Head of caudate nucleus (tissue), 42 donors: Measurements from ENCODE around the gene GARIN1A.
A peak's percentile ranks its signal among the peaks of the same experiment; 100 is the strongest.
"Not testable (repeated sequence)": the region's sequence is repeated elsewhere in the genome, so short reads cannot be mapped to it uniquely, and the experiment has no call there.

Source experiments
- DNase-seq, 42 donors: peaks; one replicate each; pipeline versions ENCODE4 v3.0.0 to v3.0.0-alpha.2; 2020 to 2021; ENCODE audit warnings: mixed read lengths in 7 of 42
- intact Hi-C: fragments of 100-400 bp; cut with DNase I; formaldehyde crosslinking; loops from one replicate; pipeline ENCODE4 v1.15.0; 2022

Gene GARIN1A

DNA sequence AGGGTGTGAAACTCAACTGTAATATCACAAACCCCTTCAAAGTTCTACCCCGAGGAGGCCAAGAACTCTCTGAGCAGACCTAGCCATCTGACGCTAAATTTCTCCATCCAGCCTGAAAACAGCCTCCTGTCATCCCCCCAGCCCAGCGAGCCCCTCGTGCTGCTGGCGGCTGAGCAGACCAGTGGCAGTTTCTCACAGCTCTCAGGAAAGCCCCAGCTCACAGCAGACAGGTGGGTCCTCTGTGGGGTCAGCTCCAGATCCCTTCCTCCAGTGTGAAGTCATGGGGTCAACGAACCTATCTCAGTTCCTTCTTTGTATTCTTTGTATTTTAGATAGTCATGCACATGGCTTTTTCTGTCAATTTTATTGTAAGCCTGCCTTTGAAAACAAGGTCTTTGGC, 7.8 kb downstream of the GARIN1A start:
- peak in 1 of 42 donors; percentile 5 for DNase-seq
- intact Hi-C loops = no loop called here

DNA sequence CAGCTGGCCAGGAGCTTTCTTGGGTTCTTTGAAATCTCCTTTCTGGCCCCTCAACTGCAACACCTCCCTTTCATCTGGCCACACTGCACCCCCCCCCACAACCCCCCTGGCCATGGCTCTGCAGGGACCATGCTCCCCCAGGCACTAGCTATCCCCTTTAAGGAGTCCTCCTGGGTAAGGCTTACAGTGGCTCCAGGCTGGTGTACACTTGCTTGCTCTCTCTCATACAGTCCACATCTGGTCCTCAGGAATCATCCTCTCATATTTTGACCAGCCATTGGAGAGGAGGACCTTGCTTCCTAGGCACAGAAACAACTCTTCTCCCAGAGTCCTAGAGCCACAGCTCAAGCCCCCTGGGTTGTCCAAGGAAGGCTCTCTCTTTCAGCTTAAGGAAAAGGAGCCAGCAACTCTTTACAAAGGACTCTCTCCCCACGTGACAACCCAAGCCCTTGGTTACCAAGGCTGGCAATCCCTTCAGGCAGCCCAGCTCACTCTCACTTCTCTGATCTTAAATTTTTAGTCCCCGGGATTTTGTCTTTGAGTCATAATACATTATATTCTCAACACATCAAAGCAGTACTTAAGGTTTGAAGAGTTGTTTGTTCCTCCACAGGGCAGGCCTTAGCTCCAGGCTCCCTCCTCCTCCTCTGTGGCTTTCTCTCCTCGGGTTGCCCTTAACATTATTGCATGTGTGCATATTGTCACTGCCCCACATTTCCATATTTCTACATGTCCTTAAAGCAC, 9.9 kb downstream of the GARIN1A start:
- intact Hi-C loops = no loop called here
- DNase-seq = peak in 4 of 42 donors; percentile 3 to 38 (median 14)

DNA sequence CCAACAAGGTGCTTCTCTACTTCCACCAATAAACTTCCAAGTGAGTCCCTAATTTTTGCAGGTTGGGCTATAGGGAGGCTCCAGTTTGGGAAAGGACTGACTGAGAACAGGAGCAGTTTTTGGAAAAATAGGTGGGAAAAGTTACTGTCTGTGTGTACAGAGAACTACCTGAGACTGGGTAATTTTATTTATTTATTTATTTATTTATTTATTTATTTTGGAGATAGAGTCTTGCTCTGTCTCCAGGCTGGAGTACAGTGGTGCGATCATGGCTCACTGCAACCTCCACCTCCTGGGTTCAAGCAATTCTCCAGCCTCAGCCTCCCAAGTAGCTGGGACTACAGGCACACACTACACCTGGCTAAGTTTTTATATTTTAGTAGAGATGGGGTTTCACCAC, 11.2 kb downstream of the GARIN1A start:
- DNase-seq, intact Hi-C loops: not testable (repeated sequence)

DNA sequence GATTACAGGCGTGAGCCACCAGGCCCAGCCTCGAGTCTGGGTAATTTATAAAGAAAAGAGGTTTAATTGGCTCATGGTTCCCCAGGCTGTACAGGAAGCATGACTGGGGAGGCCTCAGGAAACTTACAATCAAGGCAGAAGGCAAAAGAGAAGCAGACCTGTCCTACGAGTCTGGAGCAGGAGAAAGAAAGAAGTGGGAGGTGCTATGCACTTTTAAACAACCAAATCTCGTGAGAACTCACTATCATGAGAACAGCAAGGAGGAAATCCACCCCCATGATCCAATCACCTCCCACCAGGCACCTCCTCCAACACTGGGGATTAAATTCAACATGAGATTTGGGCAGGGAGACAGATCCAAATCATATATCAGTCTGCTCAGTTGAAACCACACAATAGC, 11.6 kb downstream of the GARIN1A start:
- intact Hi-C loops, DNase-seq: not testable (repeated sequence)

DNA sequence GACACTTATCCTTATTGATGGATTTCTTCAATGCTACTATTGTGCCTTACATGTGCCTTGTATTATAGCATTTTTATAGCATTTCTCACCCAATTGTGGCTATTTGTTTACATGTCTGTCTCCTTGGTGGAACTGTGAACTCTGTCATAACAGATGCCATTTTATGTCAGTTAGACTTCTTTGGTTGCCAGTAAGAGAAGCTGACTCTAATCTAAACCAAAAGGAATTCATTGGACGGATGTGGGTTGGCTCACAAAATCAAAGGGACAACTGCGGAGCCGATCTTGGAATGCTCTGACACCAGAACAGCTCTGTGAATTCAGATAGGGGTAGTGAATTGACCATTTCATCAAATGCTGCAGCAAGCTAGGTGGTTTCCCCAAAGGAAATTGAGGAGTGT, 15.0 kb downstream of the GARIN1A start:
- no peak for DNase-seq
- intact Hi-C loops = no loop called here

DNA sequence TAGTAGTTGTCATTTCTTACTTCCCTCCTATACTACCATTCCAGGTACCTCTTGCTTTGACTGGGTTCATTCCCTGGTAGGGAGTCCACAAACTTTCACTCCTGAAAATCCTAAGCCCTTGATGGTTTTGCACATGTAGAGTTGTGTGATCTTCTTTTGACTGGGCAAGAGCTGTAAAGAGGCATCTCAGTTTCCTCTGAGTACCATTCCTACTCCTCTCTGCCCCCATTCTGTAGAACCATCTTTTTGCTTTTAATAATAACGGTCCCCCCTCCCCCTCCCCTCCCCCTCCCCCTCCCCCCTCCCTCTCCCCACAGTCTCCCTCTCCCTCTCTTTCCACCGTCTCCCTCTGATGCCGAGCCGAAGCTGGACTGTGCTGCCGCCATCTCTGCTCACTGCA, 16.4 kb downstream of the GARIN1A start:
- no peak for DNase-seq
- intact Hi-C loops = no loop called here

DNA sequence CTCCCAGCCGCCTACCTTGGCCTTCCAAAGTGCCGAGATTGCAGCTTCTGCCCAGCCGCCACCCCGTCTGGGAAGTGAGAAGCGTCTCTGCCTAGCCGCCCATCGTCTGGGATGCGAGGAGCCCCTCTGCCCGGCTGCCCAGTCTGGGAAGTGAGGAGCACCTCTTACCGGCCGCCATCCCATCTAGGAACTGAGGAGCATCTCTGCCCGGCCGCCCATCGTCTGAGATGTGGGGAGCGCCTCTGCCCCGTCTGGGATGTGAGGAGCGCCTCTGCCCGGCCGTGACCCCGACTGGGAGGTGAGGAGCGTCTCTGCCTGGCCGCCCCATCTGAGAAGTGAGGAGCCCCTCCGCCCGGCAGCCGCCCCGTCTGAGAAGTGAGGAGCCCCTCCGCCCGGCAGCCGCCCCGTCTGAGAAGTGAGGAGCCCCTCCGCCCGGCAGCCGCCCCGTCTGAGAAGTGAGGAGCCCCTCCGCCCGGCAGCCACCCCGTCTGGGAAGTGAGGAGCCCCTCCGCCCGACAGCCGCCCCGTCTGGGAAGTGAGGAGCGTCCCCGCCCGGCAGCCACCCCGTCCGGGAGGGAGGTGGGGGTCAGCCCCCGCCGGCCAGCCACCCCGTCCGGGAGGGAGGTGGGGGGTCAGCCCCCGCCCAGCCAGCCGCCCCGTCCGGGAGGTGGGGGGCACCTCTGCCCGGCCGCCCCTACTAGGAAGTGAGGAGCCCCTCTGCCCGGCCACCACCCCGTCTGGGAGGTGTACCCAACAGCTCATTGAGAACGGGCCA, 17.3 kb downstream of the GARIN1A start:
- intact Hi-C loops, DNase-seq: not testable (repeated sequence)

DNA sequence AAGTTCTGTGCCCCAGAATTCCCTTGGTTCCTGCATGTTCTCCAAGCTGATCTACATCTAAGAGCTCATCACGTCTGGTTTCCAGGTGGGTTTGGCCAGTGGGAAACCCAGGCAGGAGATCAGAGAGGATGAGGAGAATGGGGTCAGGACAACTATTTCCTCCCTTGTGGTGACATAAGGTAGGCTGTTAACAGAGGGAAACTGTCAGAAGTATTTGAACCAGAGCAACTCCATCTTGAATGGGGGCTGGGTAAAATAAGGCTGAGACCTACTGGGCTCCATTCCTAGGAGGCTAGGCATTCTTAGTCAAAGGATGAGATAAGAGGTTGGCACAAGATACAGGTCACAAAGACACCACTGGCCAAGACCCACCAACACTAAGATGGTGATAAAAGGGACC, 19.1 kb downstream of the GARIN1A start:
- no peak for DNase-seq
- intact Hi-C loops = no loop called here

DNA sequence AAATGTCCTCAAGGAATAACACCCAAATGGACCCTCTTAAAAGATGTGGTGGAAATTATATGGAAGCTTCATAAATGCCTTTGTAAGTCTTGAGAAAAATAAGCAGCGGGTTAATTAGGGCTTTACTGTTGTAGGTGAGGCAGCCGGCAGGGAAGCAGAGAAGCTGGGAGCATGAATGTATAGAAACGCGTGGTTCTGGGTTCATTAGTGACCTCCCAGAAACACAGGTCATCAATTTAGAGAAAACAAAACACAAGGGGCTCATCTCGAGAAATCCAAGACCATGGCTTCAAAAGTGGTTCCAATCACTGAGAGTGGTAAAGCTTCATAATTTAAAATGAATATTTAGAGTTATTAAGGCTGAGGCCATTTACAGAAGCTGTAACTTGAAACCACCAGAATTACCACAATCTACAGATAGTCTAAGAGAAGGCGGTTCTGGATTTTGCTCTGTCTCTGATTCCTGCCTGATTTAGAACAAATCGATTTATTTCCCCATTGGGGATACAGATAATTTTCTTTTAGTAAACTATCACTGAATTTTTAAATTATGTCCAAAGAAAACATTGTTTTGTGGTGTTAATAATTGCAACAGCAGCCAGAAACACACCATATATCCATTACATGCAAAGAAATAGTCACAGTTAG, 20.7 kb downstream of the GARIN1A start:
- intact Hi-C loops = no loop called here
- DNase-seq = no peak

DNA sequence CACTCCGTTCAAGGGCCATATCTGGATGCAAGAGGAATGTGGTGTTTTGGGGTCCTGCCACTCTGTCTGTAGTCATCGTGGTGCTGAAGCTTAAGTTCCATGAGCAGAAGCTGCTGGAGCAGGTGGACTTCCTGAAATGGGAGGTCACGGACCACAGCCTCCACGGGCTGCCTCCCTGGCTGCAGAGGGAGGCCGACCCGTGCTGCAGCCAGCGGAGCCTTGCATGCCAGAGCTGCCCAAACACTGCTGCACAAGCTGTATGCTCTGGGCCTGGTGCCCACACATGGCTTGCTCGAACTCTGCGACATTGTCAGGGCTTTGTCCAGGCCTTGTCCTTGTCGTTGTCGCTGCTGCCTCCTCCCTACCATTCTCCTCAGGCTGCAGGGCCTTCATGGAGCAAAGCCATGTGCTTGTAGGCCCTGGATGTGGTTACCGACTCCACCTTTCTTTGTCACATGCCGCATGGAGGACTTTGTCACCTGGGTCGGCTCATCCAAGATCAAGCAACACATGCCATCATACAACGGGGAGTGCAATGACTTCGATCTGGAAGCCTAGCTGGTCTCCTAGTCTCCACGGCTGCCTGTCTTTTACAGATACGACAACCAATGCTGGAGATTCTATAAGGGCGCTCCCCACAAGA, 21.4 kb downstream of the GARIN1A start:
- DNase-seq = no peak
- intact Hi-C loops = no loop called here

DNA sequence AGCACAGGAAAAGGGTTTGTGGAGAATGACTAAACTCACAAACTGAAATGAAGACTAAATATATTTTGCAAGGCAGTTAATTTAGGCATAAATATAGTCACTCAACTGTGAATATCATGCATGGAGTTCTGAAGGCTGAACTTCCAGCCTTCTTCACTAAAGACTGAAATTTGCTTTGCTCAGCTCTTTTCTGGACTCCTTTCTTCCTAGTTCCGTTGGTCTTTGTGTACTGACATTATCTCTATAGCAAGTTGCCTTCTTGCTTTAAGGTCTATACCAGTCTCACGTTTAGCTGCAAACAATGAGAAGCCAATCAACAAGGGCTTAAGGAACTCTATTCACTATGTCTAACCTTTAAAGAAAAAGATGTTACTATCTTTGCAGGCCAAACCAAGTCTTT, 22.6 kb downstream of the GARIN1A start:
- intact Hi-C loops = no loop called here
- DNase-seq = no peak

DNA sequence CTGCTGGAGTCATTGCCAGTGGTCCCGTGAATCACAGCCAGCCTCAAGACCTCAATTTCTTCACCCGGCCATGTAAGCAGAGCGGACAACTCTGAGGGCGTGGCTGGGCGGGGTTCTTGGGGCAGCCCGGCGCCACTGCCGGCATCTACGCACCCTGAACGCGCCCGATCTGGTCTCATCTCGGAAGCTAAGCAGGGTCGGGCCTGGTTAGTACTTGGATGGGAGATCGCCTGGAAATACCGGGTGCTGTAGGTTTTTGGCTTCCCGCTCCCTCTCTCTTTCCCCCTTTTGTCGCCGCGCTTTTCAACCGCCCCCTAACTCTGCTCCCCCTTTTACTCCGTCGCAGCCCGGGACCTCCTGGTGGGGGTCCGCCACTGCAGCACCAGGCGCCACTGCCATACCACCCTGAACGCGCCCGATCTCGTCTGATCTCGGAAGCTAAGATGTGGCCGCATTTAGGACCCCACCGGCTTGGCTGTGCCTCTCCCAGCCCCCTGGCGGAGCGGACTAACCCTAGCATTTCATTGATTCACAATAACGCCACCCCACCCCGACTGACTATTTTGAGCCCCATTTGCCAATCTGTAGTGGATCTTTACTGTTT, 25.3 kb downstream of the GARIN1A start:
- peak in 26 of 42 donors; percentile 2 to 60 (median 18) for DNase-seq
- intact Hi-C loops = no loop called here

DNA sequence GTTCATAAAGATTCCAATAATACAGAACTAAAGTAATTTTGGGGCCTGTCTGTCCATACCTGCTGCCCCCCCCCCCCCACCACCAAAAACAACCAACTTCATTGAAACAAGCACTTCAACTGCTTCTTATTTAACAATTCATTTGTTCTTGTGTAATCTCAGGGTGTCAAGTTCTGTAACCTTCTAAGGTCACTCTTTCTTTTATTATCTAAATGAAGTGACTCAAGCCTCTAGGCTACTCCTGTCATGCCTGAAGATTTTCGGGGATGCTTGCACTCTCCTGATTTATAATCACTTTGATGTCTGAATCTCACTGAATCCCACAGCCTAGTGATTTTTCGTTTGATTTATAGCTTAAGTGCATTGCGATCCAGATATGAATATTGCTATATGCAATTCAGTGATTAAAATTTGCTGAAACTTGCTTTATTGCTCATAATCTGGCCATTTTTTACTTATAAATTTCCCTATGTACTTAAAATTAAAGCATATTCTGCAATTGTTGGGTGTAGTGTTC, 27.2 kb downstream of the GARIN1A start:
- no peak for DNase-seq
- intact Hi-C loops = no loop called here

DNA sequence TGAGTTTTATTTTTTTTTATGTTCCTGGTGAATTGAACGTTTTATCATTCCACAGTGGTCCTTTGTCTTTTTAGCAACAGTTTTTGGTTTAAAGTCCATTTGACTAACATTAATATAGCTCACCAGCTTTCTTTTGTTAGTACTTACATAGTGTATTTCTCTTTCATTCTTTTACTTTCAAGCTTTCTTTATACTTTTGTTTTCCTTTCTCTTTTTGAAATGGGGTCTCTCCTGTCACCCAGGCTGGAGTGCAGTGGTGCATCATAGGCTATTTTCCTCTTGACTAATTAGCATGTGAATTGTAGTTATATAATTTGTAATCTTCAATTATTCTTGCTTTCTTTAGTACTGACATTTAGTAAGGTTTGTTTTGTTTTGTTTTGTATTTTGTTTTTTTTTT, 27.8 kb downstream of the GARIN1A start:
- no peak for DNase-seq
- intact Hi-C loops = no loop called here

DNA sequence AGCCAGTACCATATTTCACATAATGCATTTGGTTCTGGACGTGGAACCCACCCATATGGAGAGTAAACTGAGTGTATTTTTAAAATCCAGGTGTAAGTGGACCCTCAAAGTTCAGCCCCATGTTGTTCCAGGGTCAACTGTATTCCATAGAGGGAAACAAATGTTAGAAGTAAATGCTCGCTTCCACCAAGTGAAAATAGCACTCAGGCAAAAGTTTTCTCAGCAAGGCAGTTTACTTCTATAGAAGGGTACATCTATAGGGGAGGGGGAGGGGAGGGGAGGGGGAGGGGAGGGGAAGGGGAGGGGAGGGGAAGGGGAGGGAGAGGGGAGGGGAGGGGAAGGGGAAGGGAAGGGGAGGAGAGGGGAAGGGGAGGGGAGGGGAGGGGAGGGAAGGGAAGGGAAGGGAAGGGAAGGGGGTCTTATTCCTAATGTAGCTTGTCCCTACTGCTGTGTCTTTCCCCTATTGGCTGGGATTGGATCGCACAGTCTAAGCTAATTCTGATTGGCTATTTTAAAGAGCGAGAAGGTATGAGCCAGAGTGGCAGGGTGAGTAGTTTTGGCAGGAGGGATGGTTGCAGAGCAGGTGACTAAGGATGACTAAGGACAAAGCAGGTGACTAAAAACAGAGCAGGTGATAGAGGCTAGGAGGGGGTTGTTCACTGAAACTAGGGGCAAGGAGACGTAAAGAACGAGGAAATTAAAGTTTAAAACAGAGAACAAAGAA, 29.1 kb downstream of the GARIN1A start:
- DNase-seq = no peak
- intact Hi-C loops = no loop called here

DNA sequence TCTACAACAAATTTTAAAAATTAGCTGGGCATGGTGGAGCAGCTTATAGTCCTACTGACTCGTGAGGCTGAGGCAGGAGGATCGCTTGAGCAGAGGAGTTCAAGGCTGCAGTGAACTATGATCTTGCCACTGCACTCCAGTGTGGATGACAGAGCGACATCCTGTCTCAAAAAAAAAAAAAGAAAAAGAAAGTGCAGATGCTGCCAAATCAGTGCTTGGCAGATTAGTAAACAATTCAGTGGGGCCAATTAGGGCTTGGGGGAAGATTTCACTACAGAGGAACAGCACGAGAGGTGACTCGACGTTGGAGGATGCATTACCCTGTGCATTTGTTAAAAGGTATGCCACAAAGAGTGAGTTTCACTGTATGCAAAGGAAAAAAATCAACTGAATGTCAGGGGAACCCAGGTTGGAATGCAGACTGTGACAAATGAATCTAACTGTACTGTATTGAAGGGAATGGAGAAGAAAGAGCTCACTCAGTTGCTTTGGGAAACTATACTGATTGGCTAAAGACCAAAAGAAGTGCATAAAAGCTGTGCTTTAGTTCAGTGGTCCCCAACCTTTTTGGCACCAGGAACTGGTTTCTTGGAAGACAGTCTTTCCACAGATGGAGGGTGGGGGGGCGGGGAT, 31.6 kb downstream of the GARIN1A start:
- no peak for DNase-seq
- intact Hi-C loops = no loop called here

DNA sequence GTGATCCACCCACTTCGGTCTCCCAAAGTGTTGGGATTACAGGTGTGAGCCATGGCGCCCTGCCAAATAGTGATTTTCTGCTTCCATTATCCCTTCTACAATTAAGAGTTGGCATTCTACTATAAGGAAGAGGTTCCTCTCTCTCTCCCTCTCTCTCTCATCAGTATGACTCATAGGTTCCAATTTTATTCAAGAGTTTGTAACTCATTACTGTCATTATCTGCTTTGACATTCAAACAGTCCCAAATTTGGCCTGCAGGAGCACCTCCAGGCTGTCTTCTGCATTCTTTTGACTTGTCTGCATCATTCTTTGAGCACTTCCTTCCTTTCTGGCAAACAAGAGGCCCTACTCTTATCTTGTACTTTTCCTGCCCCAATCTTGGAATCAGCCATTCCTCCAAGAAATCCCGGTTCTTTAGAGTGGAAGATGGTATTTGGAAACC, 33.8 kb downstream of the GARIN1A start:
- intact Hi-C loops = no loop called here
- DNase-seq = peak in 16 of 42 donors; percentile 8 to 57 (median 26)

DNA sequence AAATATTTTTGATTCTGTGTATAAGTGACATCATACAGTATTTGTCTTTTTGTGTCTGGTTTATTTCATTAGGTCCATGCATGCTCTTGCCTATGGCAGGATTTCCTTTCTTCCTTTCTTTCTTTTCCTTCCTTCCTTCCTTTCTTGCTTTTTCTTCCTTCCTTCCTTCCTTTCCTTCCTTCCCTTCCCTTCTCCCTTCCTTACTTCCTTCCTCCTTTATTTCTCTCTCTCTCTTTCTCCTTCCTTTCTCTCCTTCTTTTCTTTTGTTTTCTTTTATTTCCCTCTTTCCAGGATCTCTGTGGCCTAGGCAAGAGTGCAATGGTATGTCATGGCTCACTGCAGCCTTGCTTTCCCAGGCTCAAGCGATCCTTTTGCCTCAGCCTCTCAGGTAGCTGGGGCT, 35.7 kb downstream of the GARIN1A start:
- intact Hi-C loops = no loop called here
- no peak for DNase-seq
